ENCODE results near the gene SLC66A3. TPM values are rescaled to one million over a fixed set of nuclear protein-coding genes. Genes with fewer than 3 reads are reported as not detected.

SLC66A3 gene
- total RNA-seq, 3 donors from 2014 or later, result 47.6 to 111 (median 62.6) TPM

GRCh38 chr2:11156396-11157075 is 1.3 kb downstream of the SLC66A3 start:
- intact Hi-C loops (cut with DNase I; ENCODE audit: low total_unique reads), result no loop called here
- no peak for TF ChIP-seq CTCF (IDR thresholded peaks at IDR 0.05)
- no peak for TF ChIP-seq POLR2AphosphoS5 (IDR thresholded peaks at IDR 0.05)
- TF ChIP-seq POLR2A (IDR thresholded peaks at IDR 0.05), result no peak
- H3K27me3 ChIP-seq, result no peaks in the 10 kb centered on the region
- no peaks in the 10 kb centered on the region for H3K36me3 ChIP-seq
- DNase-seq (ENCODE audit: low spot score in 2 of 2), result no peak
- H3K27ac ChIP-seq, result no peak overlapping the region
- no peaks in the 10 kb centered on the region for H3K4me1 ChIP-seq
- peak overlapping the region in 2 of 3 donors; percentile 75 to 79 for H3K4me3 ChIP-seq
- H3K9me3 ChIP-seq, result no peaks in the 10 kb centered on the region

- no peak overlapping the region for H3K4me3 ChIP-seq
Observed at GRCh38 chr2:11157296-11157695, 2.0 kb downstream of the SLC66A3 start.

GRCh38 chr2:11157731-11158130 is 2.5 kb downstream of the SLC66A3 start:
- Histone ChIP-seq H3K4me1 (no peaks in the 10 kb centered on the region), H3K9me3 (no peaks in the 10 kb centered on the region), H3K27me3 (no peaks in the 10 kb centered on the region), H3K27ac (no peak overlapping the region), H3K4me3 (no peak overlapping the region), H3K36me3 (no peaks in the 10 kb centered on the region)
- TF ChIP-seq POLR2AphosphoS5 (IDR thresholded peaks at IDR 0.05) (no peak), CTCF (IDR thresholded peaks at IDR 0.05) (no peak), POLR2A (IDR thresholded peaks at IDR 0.05) (no peak)
- no peak for DNase-seq (ENCODE audit: low spot score in 2 of 2)
- intact Hi-C loops (cut with DNase I; ENCODE audit: low total_unique reads), result no loop called here

More at GRCh38 chr2:11157296-11157695, 2.0 kb downstream of the SLC66A3 start:
- H3K9me3 ChIP-seq, result no peaks in the 10 kb centered on the region
- DNase-seq (ENCODE audit: low spot score in 2 of 2), result no peak
- H3K36me3 ChIP-seq, result no peaks in the 10 kb centered on the region
- TF ChIP-seq CTCF (IDR thresholded peaks at IDR 0.05) (no peak), POLR2AphosphoS5 (IDR thresholded peaks at IDR 0.05) (no peak), POLR2A (IDR thresholded peaks at IDR 0.05) (no peak)
- no peak overlapping the region for H3K27ac ChIP-seq
- no peaks in the 10 kb centered on the region for H3K27me3 ChIP-seq
- H3K4me1 ChIP-seq, result no peaks in the 10 kb centered on the region
- intact Hi-C loops (cut with DNase I; ENCODE audit: low total_unique reads), result no loop called here

GRCh38 chr2:11158916-11159573 is 3.8 kb downstream of the SLC66A3 start:
- intact Hi-C loops (cut with DNase I; ENCODE audit: low total_unique reads), result no loop called here
- H3K27ac ChIP-seq, result no peak overlapping the region
- DNase-seq (ENCODE audit: low spot score in 2 of 2), result no peak

More at GRCh38 chr2:11158916-11159573, 3.8 kb downstream of the SLC66A3 start:
- Histone ChIP-seq H3K4me3 (no peak overlapping the region), H3K36me3 (no peaks in the 10 kb centered on the region), H3K27me3 (no peaks in the 10 kb centered on the region), H3K4me1 (no peaks in the 10 kb centered on the region), H3K9me3 (no peaks in the 10 kb centered on the region)
- no peak for TF ChIP-seq CTCF (IDR thresholded peaks at IDR 0.05)
- TF ChIP-seq POLR2A (IDR thresholded peaks at IDR 0.05), result no peak
- TF ChIP-seq POLR2AphosphoS5 (IDR thresholded peaks at IDR 0.05), result no peak

Measured in breast epithelium (tissue), 4 donors.